Hepatocyte (in vitro differentiated cells): ENCODE data around the gene IGF2.

ENCODE experiments used
- EZH2phosphoT487 ChIP-seq: fragments of 200-600 bp; sonication (generic); IDR thresholded peaks from one replicate; pipeline ENCODE4 v1.6.1; 2018; ENCODE audit warnings: antibody characterized with exemption, mild to moderate bottlenecking, low read depth, moderate library complexity; ENCODE audit not compliant: unreplicated experiment, severe bottlenecking
- TF ChIP-seq, protein P1 (sequence below): fragments of 200-600 bp; sonication (generic); IDR thresholded peaks from 2 replicates; pipeline ENCODE4 v1.5.1; 2016; ENCODE audit warnings: antibody characterized with exemption, mild to moderate bottlenecking; ENCODE audit not compliant: poor library complexity

DNA sequence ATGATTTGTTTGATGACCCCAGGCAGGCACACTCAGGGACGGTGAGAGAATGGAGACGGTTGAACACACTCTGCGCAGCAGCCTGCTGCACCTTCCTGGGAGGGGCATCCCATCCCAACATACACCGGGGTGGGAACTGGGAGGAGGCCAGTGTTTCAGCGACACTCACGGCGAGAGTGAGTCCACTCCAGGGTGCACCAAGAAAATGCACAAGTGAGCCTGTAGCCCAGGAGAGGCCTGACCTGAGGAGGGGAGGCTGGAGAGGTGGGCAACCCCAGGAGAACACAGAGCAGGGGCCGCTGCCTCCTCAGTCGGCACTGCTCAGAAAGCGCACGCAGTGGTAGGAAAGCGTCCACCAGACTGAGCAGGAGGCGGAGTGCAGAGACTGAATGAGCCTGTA lies 54.5 kb downstream of the IGF2 start:
- TF ChIP-seq, protein P1, sequence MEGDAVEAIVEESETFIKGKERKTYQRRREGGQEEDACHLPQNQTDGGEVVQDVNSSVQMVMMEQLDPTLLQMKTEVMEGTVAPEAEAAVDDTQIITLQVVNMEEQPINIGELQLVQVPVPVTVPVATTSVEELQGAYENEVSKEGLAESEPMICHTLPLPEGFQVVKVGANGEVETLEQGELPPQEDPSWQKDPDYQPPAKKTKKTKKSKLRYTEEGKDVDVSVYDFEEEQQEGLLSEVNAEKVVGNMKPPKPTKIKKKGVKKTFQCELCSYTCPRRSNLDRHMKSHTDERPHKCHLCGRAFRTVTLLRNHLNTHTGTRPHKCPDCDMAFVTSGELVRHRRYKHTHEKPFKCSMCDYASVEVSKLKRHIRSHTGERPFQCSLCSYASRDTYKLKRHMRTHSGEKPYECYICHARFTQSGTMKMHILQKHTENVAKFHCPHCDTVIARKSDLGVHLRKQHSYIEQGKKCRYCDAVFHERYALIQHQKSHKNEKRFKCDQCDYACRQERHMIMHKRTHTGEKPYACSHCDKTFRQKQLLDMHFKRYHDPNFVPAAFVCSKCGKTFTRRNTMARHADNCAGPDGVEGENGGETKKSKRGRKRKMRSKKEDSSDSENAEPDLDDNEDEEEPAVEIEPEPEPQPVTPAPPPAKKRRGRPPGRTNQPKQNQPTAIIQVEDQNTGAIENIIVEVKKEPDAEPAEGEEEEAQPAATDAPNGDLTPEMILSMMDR = no peak
- TF ChIP-seq EZH2phosphoT487 = no peak
